H1 (cell line): ENCODE measurements around the gene RAB3GAP1. TPM values are rescaled to one million over a fixed set of nuclear protein-coding genes. Genes with fewer than 3 reads are reported as not detected.

ENCODE experiments used
- BRCA1 ChIP-seq: IDR thresholded peaks from 2 replicates; pipeline ENCODE4 v1.6.1; 2012; ENCODE audit warnings: low read depth, low read length, improper control_type of control experiment
- HDAC2 ChIP-seq, 2 experiments: fragments of 300-600 bp in 1 of 2; sonication (generic) in 1 of 2; IDR thresholded peaks; 2 replicates each; pipeline ENCODE4 v1.6.1; 2011 to 2012; ENCODE audit warnings: low read depth in 2 of 2, low read length in 2 of 2, mild to moderate bottlenecking in 2 of 2, moderate library complexity in 2 of 2, borderline replicate concordance in 1 of 2, inconsistent platforms in 1 of 2
- PHF8 ChIP-seq: fragments of 200-600 bp; sonication (generic); conservative IDR thresholded peaks from 2 replicates; pipeline ENCODE4 v1.7.1; 2012; ENCODE audit warnings: low read depth, mild to moderate bottlenecking, inconsistent platforms, low read length, moderate library complexity
- RAD21 ChIP-seq, 2 experiments: IDR thresholded peaks in 1 of 2; conservative IDR thresholded peaks in 1 of 2; 2 replicates each; pipeline ENCODE4 v1.6.1; 2011; ENCODE audit warnings: low read depth in 2 of 2, low read length in 2 of 2, improper control_type of control experiment in 1 of 2, inconsistent platforms in 1 of 2, mild to moderate bottlenecking in 1 of 2, moderate library complexity in 1 of 2
- RBBP5 ChIP-seq: IDR thresholded peaks from 2 replicates; pipeline ENCODE4 v1.7.1; 2012; ENCODE audit warnings: low read depth, mild to moderate bottlenecking, inconsistent platforms, low read length, moderate library complexity, borderline replicate concordance
- SP2 ChIP-seq: IDR thresholded peaks from 2 replicates; pipeline ENCODE4 v1.6.1; 2012; ENCODE audit warnings: mild to moderate bottlenecking, low read length, inconsistent platforms
- polyA plus RNA-seq, 7 experiments: library from polyadenylated mRNA; depleted of rRNA in 3 of 7; stranded (reverse) in 5 of 7; unstranded in 2 of 7; fragments of >200 nt in 5 of 7; fragments of 200-250 nt in 2 of 7; gene quantifications; 1 replicate in 5 of 7; 2 replicates in 1 of 7; 4 replicates in 1 of 7; pipeline versions ENCODE4 v1.2.1 to v1.2.3, GENCODE V29; 2011 to 2013; ENCODE audit warnings: missing spikeins in 2 of 7, mixed read lengths in 2 of 7
- total RNA-seq: library from RNA; stranded (reverse); fragmentation: NEBNext Ultra II Directional; extraction: Animal tissue kit (Norgen Biotek cat#: 25700); gene quantifications from 2 replicates; pipeline ENCODE4 v1.2.1, GENCODE V29; 2021
- TF ChIP-seq, protein P1 (sequence below): fragments of 300-600 bp; sonication (generic); IDR thresholded peaks from 2 replicates; pipeline ENCODE4 v1.7.1; 2012; ENCODE audit warnings: low read length, moderate library complexity, mild to moderate bottlenecking, inconsistent platforms; ENCODE audit not compliant: insufficient replicate concordance
- TF ChIP-seq, protein P2 (sequence below): IDR thresholded peaks from 2 replicates; pipeline ENCODE4 v1.6.1; 2012; ENCODE audit warnings: inconsistent platforms

RAB3GAP1 gene
- total and polyA plus RNA-seq, 2 of the 8 experiments (the other 6 are each of a cell fraction or from before 2014, with no cell fraction given) = 9.8 to 28.6 TPM

DNA sequence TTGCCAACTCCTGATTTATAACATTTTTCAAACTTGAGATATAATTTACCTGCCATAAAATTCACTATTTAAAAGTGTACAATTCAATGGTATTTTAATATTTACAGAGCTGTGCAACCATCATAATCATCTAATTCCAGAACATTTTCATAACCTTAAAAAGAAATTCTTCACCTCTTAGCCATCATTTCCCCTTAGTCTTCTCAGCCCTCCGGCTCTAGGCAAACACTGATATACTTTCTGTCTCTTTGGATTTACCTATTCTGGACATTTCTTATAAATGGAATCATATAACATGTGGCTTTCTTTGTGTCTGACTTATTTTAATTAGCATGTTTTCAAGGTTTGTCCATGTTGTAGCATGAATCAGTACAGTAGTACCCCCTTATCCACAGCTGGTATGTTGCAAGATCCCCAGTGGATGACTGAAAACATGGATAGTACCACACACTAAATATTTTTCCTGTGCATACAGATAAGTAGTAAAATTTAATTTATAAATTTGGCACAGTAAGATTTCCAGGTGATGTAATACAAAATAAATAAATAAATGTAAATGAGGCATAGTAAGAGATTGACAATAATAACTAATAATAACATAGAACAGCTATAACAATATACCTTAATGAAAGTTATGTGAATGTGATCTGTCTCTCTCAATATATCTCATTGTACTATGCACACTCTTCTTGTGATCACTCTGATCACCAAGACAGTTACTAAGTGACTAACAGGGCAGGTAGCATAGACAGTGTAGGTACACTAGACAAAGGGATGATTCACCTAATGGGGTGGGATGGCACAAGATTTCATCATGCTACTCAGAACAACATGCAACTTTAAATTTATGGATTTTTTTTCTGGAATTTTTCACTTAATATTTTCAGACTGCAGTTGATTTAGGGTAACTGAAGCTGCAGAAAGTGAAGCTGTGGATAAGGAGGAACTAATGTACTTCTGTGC is 73.1 kb downstream of the RAB3GAP1 start (continued):
- TF ChIP-seq HDAC2 (IDR thresholded peaks at IDR 0.05; ENCODE audit: borderline replicate concordance in 1 of 2, low read depth in 2 of 2, low read length in 2 of 2) (no peak), RAD21 (IDR thresholded peaks at IDR 0.05 in 1 of 2, conservative IDR thresholded peaks at IDR 0.05 in 1 of 2; ENCODE audit: low read depth in 2 of 2, low read length in 2 of 2) (no peak), BRCA1 (no peak), PHF8 (no peak), SP2 (no peak), RBBP5 (no peak)
- TF ChIP-seq, protein P1, sequence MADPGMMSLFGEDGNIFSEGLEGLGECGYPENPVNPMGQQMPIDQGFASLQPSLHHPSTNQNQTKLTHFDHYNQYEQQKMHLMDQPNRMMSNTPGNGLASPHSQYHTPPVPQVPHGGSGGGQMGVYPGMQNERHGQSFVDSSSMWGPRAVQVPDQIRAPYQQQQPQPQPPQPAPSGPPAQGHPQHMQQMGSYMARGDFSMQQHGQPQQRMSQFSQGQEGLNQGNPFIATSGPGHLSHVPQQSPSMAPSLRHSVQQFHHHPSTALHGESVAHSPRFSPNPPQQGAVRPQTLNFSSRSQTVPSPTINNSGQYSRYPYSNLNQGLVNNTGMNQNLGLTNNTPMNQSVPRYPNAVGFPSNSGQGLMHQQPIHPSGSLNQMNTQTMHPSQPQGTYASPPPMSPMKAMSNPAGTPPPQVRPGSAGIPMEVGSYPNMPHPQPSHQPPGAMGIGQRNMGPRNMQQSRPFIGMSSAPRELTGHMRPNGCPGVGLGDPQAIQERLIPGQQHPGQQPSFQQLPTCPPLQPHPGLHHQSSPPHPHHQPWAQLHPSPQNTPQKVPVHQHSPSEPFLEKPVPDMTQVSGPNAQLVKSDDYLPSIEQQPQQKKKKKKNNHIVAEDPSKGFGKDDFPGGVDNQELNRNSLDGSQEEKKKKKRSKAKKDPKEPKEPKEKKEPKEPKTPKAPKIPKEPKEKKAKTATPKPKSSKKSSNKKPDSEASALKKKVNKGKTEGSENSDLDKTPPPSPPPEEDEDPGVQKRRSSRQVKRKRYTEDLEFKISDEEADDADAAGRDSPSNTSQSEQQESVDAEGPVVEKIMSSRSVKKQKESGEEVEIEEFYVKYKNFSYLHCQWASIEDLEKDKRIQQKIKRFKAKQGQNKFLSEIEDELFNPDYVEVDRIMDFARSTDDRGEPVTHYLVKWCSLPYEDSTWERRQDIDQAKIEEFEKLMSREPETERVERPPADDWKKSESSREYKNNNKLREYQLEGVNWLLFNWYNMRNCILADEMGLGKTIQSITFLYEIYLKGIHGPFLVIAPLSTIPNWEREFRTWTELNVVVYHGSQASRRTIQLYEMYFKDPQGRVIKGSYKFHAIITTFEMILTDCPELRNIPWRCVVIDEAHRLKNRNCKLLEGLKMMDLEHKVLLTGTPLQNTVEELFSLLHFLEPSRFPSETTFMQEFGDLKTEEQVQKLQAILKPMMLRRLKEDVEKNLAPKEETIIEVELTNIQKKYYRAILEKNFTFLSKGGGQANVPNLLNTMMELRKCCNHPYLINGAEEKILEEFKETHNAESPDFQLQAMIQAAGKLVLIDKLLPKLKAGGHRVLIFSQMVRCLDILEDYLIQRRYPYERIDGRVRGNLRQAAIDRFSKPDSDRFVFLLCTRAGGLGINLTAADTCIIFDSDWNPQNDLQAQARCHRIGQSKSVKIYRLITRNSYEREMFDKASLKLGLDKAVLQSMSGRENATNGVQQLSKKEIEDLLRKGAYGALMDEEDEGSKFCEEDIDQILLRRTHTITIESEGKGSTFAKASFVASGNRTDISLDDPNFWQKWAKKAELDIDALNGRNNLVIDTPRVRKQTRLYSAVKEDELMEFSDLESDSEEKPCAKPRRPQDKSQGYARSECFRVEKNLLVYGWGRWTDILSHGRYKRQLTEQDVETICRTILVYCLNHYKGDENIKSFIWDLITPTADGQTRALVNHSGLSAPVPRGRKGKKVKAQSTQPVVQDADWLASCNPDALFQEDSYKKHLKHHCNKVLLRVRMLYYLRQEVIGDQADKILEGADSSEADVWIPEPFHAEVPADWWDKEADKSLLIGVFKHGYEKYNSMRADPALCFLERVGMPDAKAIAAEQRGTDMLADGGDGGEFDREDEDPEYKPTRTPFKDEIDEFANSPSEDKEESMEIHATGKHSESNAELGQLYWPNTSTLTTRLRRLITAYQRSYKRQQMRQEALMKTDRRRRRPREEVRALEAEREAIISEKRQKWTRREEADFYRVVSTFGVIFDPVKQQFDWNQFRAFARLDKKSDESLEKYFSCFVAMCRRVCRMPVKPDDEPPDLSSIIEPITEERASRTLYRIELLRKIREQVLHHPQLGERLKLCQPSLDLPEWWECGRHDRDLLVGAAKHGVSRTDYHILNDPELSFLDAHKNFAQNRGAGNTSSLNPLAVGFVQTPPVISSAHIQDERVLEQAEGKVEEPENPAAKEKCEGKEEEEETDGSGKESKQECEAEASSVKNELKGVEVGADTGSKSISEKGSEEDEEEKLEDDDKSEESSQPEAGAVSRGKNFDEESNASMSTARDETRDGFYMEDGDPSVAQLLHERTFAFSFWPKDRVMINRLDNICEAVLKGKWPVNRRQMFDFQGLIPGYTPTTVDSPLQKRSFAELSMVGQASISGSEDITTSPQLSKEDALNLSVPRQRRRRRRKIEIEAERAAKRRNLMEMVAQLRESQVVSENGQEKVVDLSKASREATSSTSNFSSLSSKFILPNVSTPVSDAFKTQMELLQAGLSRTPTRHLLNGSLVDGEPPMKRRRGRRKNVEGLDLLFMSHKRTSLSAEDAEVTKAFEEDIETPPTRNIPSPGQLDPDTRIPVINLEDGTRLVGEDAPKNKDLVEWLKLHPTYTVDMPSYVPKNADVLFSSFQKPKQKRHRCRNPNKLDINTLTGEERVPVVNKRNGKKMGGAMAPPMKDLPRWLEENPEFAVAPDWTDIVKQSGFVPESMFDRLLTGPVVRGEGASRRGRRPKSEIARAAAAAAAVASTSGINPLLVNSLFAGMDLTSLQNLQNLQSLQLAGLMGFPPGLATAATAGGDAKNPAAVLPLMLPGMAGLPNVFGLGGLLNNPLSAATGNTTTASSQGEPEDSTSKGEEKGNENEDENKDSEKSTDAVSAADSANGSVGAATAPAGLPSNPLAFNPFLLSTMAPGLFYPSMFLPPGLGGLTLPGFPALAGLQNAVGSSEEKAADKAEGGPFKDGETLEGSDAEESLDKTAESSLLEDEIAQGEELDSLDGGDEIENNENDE = no peak
- TF ChIP-seq, protein P2, sequence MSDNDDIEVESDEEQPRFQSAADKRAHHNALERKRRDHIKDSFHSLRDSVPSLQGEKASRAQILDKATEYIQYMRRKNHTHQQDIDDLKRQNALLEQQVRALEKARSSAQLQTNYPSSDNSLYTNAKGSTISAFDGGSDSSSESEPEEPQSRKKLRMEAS = no peak
